Measurements from ENCODE around the gene MAK.

MAK gene

DNA sequence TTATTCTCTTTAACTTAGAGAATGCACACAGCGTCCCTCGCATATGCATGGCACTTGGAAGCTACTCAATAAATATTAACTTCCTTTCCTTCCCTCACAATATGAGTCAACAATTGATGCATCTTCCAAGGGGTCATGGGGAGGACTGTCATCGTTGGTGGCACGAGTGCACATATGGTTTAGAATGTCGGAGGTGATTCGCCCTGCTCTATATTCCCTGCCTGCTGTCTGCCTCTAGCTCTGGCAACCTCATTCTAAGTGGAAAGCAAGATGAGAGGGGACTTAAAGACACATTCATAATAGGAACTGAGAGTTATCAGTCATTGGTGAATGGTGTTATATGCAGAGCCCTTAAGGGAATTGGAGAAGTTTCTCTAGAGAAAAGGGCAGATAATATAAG is 44.6 kb downstream of the MAK start:
- TF ChIP-seq, protein P1, sequence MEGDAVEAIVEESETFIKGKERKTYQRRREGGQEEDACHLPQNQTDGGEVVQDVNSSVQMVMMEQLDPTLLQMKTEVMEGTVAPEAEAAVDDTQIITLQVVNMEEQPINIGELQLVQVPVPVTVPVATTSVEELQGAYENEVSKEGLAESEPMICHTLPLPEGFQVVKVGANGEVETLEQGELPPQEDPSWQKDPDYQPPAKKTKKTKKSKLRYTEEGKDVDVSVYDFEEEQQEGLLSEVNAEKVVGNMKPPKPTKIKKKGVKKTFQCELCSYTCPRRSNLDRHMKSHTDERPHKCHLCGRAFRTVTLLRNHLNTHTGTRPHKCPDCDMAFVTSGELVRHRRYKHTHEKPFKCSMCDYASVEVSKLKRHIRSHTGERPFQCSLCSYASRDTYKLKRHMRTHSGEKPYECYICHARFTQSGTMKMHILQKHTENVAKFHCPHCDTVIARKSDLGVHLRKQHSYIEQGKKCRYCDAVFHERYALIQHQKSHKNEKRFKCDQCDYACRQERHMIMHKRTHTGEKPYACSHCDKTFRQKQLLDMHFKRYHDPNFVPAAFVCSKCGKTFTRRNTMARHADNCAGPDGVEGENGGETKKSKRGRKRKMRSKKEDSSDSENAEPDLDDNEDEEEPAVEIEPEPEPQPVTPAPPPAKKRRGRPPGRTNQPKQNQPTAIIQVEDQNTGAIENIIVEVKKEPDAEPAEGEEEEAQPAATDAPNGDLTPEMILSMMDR (IDR thresholded peaks at IDR 0.05) = no peak

DNA sequence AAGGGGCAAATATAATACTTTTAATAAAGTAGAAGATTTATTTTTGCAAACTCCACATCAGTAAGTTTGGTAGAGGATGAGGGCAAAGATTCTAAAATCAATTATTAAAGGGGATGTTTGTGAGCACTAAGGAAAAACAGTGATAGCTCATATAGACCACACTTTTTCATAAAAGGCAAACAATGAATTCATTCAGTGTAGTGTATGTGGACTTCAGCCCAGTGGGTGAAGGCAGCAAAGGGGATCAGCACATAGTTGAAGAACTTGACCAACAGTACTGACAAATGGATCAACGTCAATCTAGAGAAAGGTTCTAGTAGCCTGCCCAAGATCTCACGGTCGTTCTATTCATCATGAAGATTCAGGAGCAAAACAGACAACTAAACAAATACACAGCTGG is 45.3 kb downstream of the MAK start:
- Histone ChIP-seq H3K27me3 (no peaks in the 10 kb centered on the region), H3K9me3 (no peaks in the 10 kb centered on the region), H3K36me3 (no peaks in the 10 kb centered on the region), H3K4me1 (ENCODE audit: control insufficient read depth in 1 of 2, insufficient read depth in 1 of 2, low read depth in 1 of 2, low read length in 1 of 2) (no peaks in the 10 kb centered on the region), H3K4me3 (ENCODE audit: low read depth in 1 of 2, low read length in 1 of 2) (no peak overlapping the region), H3K27ac (no peak overlapping the region)
- TF ChIP-seq, protein P1 (IDR thresholded peaks at IDR 0.05) = no peak

More for the DNA sequence above, 44.6 kb downstream of the MAK start:
- Histone ChIP-seq H3K4me3 (ENCODE audit: low read depth in 1 of 2, low read length in 1 of 2) (no peak overlapping the region), H3K9me3 (no peaks in the 10 kb centered on the region), H3K4me1 (ENCODE audit: control insufficient read depth in 1 of 2, insufficient read depth in 1 of 2, low read depth in 1 of 2, low read length in 1 of 2) (no peaks in the 10 kb centered on the region), H3K36me3 (no peaks in the 10 kb centered on the region), H3K27ac (no peak overlapping the region), H3K27me3 (no peaks in the 10 kb centered on the region)

DNA sequence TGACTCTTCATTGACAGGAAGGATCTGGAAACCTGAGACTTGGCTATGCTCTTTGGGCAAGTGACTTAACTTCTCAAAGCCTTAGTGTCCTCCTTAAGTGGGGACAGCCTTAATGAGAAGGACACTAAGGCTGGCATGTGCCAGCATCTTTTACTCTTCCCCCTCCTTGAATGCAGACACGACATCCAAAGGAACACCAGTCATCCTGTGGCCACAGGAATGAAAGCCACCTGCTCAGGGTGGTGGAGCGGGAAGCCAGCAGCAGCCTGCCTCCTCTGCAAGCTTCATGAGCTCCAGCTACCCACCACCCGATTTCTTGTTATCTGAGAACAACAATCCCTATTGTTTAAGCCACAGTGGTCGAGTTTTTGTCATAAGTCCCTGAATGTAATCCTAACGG is 46.2 kb downstream of the MAK start:
- H3K36me3 ChIP-seq = no peaks in the 10 kb centered on the region
- no peaks in the 10 kb centered on the region for H3K4me1 ChIP-seq (ENCODE audit: control insufficient read depth in 1 of 2, insufficient read depth in 1 of 2, low read depth in 1 of 2, low read length in 1 of 2)
- H3K27ac ChIP-seq = no peak overlapping the region
- TF ChIP-seq, protein P1 (IDR thresholded peaks at IDR 0.05) = no peak
- no peaks in the 10 kb centered on the region for H3K9me3 ChIP-seq
- H3K4me3 ChIP-seq (ENCODE audit: low read depth in 1 of 2, low read length in 1 of 2) = no peak overlapping the region
- no peaks in the 10 kb centered on the region for H3K27me3 ChIP-seq

DNA sequence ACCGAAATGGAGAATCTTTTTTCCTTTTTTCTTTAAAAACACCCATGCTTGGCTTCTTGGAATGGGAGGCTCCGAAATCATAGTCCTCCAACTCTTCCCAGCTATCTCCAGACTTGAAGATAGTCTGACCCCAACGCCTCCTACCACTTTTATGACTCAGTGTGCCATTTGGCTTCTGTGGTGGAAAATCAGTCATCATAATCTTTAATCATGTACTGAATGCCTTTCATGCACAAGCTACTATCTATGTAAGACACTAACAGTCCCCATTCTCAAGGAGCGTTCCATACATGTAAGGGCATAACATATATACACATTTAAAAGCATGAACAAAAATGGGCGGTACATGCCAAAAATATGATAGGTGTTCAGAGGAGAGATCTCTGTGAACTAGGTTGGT is 46.7 kb downstream of the MAK start:
- TF ChIP-seq, protein P1 (IDR thresholded peaks at IDR 0.05) = no peak
- Histone ChIP-seq H3K4me3 (ENCODE audit: low read depth in 1 of 2, low read length in 1 of 2) (no peak overlapping the region), H3K36me3 (no peaks in the 10 kb centered on the region)

DNA sequence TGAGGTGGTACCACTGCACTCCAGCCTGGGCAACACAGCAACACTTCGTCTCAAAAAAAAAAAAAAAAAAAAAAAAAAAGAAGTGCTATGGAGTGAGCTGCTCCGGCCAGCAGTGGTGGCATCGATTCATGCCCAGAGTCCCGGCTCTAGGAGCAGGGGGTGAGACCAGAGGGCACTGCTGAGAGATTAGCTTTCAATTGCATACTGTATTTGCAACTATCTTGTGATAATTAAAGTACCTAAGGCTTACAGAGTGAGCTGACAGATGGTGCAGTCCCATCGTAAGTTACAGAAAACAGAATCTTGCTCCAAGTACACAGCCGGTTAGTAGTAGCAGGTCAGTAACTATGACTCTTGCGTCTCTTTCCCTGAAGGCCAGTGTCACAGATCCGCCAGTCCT is 59.3 kb downstream of the MAK start:
- Histone ChIP-seq H3K4me3 (ENCODE audit: low read depth in 1 of 2, low read length in 1 of 2) (no peak overlapping the region), H3K4me1 (ENCODE audit: control insufficient read depth in 1 of 2, insufficient read depth in 1 of 2, low read depth in 1 of 2, low read length in 1 of 2) (no peaks in the 10 kb centered on the region), H3K36me3 (peaks cover 26% of the 10 kb centered on the region), H3K9me3 (no peaks in the 10 kb centered on the region), H3K27me3 (no peaks in the 10 kb centered on the region), H3K27ac (no peak overlapping the region)
- TF ChIP-seq, protein P1 (IDR thresholded peaks at IDR 0.05) = no peak

More for the DNA sequence above, 46.7 kb downstream of the MAK start:
- Histone ChIP-seq H3K4me1 (ENCODE audit: control insufficient read depth in 1 of 2, insufficient read depth in 1 of 2, low read depth in 1 of 2, low read length in 1 of 2) (no peaks in the 10 kb centered on the region), H3K27ac (no peak overlapping the region), H3K9me3 (no peaks in the 10 kb centered on the region), H3K27me3 (no peaks in the 10 kb centered on the region)

DNA sequence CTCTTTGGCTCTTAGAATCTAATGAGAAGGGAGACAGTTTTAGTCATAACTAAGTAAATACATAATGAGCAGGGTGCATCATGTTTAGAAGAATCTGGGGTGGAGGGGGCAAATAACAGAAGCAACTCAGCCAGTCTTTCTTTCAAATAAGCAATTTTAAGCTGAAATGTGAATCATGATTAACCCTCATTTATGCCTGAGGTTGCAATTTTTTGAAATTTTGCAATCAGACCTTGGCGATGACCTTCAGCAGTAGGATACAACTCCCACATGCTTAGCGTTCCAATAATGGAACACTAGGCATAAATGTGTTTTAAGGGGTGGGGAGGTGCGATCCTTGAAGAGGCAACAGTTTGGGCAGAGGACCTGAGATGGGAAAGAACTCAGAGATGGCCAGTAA is 60.1 kb downstream of the MAK start:
- Histone ChIP-seq H3K27ac (no peak overlapping the region), H3K9me3 (no peaks in the 10 kb centered on the region), H3K27me3 (no peaks in the 10 kb centered on the region), H3K4me1 (ENCODE audit: control insufficient read depth in 1 of 2, insufficient read depth in 1 of 2, low read depth in 1 of 2, low read length in 1 of 2) (no peaks in the 10 kb centered on the region), H3K36me3 (peaks cover 22% of the 10 kb centered on the region), H3K4me3 (ENCODE audit: low read depth in 1 of 2, low read length in 1 of 2) (no peak overlapping the region)
- TF ChIP-seq, protein P1 (IDR thresholded peaks at IDR 0.05) = no peak

Data from neutrophil (primary cell).